Measurements from ENCODE around the gene APOL1.
"Not testable (repeated sequence)": the region's sequence is repeated elsewhere in the genome, so short reads cannot be mapped to it uniquely, and the experiment has no call there.

The APOL1 gene

DNA sequence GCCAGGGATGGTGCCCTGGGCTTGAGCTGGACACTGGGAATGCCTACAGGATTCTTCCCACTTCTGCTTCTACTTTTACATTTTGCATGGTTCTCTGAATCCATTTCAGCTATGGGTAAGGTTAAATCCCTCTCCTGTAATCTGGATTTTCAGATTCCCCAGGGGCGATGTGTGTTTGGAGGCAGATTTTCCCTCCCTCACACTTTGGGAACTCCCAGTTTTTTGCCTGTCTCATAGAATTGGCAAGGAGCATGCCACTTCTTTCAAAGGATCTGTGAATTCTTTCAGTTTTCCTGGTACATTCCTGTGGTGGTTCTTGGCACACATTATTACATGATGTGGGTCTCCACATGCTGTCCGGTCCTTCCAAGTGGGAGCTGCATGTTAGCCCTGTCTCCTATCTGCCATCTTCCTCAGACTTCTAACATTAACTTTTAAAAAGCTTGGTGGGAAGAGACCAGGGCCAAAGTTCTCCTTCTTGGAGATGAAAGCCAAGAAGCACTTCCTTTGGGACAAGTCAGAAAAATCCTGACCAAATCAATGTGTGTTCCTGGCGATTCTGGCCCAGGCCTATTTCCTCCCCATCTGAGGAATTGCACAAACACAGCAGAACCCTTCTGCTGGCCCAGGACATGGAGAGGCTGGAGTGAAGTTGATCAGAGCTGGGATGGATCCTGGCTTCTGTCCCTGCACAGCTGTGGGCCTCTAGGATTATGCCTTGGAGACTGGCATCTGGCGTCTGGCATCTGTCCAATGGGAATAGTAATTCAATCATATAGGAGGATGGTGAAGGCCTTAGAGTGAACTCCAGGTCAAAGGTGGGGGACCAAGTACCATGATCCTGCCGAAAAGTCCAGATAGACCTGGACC lies 8.2 kb upstream of the APOL1 start:
- in situ Hi-C loops (cut with MboI; ENCODE audit: low sequenced_read_pairs) = no loop called here

DNA sequence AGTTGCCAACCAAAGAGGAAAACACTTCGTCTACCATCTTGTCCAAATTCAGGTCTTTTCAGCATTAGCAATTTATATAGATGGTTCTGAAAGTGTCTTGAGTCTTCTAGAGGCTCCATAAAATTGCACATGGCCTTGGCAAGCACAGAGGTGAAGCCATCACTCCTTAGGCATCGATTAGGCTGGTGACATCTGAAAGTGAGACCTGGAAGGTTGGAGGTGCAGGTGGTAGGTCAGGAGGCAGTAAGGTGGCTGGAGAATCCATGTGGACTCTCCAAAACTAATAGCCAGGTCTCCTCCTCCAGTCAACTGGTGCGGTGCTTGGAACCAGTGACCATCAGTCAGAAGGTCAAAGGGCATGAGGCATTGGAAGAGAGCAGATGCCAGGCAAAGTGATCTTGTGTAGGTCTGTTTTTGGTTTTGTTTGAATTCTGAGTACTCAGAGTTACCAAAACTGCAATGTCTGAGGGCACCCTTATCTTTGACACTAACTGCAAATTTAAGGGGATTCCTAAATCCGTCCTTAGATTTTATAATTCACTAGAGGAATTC lies 7.1 kb upstream of the APOL1 start:
- in situ Hi-C loops (cut with MboI; ENCODE audit: low sequenced_read_pairs) = no loop called here

DNA sequence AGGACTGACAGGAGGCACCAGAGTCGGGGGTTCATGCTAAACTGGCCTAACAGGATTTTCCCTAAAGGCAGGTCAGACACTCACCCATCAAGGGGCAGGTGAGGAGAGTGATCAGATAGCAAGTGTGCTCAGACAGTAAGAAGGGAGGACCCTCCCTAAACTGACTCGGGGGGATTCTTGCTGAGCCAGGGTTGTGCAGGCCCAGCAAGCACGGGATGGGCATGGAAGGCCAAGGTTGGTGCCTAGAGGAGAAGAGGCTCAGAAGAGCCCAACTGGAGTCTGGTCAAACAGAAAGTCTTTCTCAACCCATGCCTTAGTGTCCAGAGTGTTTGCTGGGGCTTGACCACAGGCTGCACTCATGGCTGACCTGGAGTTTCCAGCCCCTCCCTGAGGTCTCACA lies 6.2 kb upstream of the APOL1 start:
- in situ Hi-C loops (cut with MboI; ENCODE audit: low sequenced_read_pairs) = no loop called here

DNA sequence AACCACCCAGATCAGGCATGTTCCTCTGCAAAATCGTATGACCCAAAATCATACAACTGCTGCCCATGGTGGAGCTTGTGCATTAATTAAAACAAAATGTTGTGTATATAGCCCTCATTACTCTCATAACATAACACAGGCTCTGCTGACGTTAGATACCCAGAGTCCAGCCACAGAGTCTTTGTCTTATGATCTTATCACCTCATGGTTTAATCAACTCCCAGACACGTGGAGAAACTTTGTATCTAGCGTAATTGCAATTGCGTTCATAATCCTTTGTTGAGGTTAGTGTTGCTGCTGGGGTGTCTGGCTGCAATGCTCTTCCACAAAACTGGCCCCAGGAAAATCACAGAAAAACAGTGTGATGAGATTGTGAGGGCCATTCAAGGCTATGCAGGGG lies 5.0 kb upstream of the APOL1 start:
- in situ Hi-C loops (cut with MboI; ENCODE audit: low sequenced_read_pairs) = no loop called here

DNA sequence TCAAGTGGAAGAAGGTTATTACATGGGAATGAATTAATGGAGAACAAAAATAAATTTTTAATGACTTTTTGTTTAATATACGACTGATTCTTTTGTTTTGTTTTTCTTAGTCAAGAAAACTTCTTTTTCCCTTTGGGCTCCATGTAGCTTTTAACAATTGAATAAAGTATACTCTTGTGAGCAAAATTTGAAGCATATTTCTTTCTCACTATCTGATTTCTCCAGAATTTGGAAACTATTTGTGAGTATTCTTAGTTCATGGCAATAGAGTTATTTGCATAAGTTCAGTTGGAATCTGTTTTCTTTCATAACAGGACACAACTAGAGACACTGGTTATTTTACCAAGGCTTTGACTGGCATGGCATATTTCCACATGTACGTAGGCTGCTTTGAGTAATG lies 3.8 kb upstream of the APOL1 start:
- in situ Hi-C loops (cut with MboI; ENCODE audit: low sequenced_read_pairs) = no loop called here

DNA sequence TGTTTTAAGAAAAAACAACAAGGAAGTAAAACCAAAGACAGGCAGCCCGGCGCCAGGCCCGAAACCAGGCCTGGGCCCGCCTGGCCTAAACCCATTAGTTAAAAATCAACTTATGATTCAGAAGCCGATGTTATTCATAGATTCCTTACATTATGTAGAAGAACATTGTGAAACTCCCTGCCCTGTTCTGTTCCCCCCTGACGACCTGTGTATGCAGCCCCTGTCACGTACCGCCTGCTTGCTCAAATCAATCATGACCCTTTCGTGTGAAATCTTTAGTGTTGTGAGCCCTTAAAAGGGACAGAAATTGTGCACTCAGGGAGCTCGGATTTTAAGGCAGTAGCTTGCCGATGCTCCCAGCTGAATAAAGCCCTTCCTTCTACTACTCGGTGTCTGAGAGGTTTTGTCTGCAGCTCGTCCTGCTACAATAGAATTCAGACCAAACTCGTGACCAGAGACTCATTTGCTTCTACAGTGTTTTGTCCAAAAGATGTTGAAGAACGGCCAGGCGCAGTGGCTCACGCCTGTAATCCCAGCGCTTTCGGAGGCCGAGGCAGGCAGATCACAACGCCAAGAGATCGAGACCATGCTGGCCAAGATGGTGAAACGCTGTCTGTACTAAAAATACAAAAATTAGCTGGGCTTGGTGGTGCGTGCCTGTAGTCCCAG lies 2.5 kb upstream of the APOL1 start:
- in situ Hi-C loops (cut with MboI; ENCODE audit: low sequenced_read_pairs) = not testable (repeated sequence)

DNA sequence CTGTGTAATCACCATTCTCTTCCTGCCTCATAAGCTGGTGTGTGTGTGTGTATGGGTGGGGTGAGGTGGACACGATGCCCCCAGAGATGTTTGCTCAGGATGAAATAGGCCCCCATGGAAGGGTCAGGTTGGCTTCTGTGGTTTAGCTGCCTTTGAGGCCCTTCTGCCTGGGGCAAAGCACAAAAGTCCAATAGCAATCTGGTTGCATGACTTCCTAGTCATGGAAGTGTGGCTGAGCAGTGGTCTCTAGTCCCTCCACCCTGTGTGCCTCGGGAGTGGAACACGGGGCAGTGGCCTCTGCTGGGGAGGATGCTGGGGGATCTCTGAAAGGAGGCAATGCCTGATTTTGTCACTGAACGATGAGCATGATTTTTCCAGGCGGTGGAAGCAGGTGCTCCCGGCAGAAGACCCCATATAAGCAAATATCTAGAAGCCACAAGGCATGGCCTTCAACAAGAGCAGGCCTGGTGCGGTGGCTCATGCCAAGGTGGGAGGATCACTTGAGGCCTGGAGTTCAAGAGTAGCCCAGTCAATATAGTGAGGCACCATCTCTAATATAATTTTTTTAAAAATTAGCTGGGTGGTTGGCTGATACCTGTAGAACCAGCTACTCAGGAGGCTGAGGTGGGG lies 839 bp upstream of the APOL1 start:
- in situ Hi-C loops (cut with MboI; ENCODE audit: low sequenced_read_pairs) = not testable (repeated sequence)

DNA sequence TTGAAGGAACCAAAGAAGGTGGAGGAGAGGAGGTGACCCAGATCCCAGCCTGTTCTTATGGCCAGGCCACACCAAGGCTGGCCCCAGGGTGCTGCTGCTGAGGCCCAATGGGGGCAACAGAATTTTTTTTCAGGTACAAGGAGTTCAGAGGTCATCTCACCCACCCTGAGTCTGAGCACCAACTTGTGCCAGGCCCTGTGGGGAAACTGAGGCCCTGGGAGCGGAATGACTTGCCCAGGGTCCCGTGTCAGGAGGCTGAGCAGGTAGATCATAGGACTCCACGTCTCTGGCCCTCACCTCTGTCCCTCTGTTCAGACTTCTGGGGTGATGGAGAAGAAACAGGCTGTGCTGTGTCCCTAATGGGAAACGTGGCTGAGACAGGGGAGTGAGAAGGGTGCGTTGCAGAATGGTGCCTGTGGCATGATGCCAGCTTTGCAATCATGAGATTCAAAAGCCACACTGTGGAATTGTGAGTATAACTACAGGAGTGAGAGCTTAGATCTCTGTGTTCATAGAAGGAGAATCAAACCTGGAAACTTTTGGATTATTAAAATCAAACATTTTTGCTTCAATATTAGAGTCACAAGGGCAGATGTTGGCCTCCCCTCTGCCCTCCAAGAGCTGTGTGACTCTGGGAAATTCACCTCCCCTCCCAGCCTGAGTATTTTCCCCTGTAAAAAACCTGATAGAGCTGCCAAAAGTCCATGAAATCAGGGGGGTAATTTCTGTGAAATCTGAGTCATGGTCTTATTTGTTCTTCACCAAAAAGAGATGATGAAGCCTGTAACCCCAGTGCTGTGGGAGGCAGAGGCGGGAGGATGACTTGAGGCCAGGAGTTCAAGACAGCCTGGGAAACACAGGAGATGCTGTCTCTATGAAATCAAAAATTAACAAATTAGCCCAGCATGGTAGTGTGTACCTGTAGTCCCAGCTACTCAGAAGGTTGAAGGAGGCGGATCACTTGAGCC lies 874 bp downstream of the APOL1 start:
- in situ Hi-C loops (cut with MboI; ENCODE audit: low sequenced_read_pairs) = no loop called here

DNA sequence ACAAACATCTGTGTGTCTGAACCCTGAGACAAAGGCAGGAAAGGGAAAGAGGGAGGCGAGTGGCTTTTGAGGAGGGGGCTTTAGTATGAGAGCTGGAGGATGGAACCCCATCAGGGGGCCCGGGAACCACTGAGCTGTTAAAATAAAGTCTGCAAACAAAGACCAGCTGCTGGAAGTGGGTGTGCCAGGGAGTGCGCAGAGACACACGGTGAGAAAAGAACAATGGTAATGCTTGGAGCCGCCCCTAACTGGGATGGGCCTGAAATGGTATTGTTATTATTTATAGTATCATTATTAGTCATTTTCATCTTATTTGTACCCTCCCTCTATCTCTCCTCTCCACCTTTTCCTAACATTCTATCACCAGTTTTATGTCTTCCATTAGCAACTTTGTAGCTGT lies 2.6 kb downstream of the APOL1 start:
- in situ Hi-C loops (cut with MboI; ENCODE audit: low sequenced_read_pairs) = not testable (repeated sequence)

DNA sequence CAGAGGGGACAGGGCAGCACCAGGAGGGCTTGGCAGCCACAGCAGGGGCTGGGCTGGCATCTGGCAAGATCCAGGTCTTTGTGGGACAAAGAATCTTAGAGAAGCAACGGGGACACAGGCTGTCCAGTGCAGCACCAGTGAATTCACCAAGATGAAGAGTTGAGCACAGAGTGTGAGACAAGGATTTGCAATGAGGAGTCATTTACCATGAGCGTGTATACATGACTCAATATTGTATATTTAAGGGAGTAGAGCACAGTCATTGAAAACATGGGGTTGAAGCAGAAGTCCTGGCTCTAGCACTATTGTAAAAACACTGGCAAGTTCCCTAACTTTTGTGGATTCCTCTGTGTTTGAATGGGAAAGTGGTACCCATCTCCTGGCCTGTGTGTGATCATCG lies 3.5 kb downstream of the APOL1 start:
- in situ Hi-C loops (cut with MboI; ENCODE audit: low sequenced_read_pairs) = no loop called here

DNA sequence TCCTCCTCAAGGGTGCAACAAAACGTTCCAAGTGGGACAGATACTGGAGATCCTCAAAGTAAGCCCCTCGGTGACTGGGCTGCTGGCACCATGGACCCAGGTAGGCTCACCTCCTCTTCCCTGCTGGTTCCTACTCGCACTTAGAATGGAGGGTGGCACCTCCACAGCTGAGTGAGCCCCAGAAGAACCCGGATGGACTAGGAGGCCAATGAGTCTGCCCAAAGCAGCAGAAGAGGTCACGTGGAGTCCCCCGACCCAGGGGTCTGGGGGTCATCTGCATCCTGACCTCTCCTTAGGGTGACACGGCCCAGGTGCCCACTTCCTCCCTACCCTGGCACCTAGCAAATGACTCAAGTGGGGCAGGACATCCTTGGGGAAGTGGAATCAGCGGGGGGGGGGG lies 4.4 kb downstream of the APOL1 start:
- in situ Hi-C loops (cut with MboI; ENCODE audit: low sequenced_read_pairs) = no loop called here

DNA sequence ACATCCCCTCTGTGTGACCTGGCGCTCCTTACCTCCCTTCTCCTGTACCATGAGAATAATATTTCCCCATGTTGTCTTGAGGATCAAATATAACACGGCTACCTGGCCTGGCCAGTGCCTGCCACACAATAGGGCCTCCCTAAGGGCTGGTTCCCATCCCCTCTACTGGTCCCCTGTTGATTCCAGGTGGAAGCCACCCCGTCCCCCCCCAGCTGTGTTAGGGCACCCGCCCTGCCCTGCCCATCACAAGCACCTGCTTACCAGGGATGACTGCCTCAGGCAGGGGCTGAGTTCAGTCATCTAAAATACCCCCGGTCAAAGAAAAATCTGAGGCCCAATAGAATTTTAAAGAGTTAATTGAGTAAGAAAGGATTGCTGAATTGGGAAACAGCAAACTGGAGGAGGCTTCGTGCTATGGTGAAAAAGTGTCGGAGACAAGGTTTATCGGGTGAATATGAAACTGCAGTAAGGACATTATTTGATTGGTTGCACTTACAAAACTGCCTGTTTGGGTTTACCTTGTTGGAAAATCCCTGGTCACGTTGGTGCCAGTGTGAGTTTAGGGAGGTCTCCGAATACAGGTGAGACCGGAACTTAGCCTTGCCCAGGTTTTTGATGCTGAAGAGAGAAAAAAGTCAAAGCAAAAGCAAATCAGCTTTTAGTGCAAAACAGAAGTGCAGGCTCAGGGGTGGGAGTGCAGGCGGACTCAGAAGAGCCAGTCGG lies 5.2 kb downstream of the APOL1 start:
- in situ Hi-C loops (cut with MboI; ENCODE audit: low sequenced_read_pairs) = no loop called here

DNA sequence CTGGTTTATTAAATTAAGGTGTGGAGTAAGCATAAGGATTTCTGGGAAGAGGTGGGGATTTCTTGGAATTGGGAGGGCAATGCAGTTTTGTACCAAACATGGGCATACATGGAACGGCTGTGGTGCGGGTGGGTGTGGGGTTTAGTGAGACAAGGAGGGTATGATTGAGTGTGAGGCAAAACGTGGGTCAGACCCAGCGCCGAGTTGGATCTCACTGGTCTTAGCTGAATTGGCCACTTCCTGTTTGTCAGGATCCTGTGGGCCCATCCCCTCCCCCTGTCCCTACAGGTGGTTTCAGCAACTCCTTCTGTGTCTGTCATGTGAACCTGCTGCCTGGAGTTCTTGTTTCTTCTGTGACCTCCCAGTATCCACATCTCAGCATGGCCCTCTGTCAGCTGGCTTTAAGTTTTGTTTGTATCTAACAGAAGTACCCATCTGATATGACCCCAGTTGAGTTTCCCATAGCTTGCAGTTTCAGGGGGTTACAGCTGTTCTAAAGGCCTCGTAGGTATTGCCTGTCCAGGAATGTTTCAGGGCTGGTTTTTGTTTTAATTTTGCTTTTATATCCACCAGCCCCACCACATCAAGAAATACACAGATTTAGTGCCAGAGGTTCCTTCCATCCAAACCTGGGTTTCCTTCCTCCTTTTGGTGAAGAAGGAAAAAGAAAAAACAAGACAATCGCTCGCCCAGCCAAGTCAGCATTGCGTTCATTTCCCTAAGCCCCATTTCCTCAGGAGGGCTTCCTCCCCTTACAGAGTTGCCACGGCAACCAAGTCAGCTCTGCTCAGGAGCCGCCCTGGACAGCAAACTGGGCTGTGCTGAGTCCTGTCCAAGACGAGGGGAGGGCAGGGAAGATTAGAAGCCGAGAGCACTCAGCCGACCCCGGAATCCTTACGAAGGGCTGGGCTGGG lies 6.0 kb downstream of the APOL1 start:
- in situ Hi-C loops (cut with MboI; ENCODE audit: low sequenced_read_pairs) = no loop called here

DNA sequence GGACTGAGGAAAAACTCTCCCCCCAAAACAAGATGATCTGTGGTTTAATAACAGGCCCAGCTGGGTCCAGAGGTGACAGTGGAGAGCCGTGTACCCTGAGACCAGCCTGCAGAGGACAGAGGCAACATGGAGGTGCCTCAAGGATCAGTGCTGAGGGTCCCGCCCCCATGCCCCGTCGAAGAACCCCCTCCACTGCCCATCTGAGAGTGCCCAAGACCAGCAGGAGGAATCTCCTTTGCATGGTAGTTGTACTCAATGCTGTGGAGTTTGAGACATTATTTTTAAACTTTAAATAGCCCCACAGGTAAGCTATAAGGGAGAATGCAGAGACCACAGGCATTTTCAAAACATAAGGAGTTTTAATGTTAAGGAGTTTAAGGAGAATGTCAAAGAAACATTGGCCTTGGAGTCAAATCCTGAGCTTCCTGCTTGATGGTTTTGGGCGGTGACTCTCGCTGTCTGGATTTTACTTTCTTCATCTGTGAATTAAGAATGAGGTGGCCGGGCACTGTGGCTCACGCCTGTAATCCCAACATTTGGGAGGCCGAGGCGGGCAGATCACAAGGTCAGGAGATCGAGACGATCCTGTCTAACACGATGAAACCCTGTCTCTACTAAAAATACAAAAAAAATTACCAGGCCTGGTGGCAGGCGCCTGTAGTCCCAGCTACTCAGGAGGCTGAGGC lies 6.8 kb downstream of the APOL1 start:
- in situ Hi-C loops (cut with MboI; ENCODE audit: low sequenced_read_pairs) = no loop called here

DNA sequence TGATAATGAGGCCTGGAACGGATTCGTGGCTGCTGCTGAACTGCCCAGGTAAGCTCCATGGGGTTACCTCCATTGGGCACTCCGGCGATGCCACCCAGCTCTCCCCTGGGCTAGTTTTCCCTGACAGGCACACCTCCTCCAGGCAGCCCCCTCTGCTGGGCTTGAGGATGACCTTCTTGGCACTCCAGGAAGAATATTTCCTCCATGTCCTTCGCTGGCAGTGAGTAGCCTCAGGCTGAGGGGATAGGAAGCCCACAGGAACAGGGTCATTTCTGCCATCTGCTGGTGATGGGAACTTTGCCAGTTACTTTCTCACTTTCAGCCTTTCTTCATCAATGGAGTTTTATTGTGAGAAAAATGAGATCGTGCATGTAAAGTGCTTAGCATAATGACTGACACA lies 8.7 kb downstream of the APOL1 start:
- in situ Hi-C loops (cut with MboI; ENCODE audit: low sequenced_read_pairs) = not testable (repeated sequence)

DNA sequence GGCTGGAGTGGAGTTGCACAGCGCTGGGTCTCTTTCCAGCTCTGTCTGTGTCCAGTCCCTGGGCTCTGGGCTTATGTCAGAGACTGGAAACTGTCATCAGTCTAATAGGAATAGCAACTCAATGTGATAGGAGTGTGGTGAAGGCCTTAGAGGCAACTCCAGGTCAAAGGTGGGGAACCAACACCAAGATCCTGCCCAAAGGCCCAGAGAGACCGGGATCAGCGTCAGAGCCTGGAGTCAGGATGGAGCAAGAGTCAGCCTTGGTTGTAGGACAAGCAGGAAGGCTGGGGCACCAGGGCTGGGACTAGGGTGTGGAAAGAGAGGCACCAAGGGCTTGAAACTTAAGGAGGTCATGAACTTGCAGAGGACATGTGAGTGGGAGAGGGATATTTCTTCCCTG lies 9.4 kb downstream of the APOL1 start:
- in situ Hi-C loops (cut with MboI; ENCODE audit: low sequenced_read_pairs) = not testable (repeated sequence)

DNA sequence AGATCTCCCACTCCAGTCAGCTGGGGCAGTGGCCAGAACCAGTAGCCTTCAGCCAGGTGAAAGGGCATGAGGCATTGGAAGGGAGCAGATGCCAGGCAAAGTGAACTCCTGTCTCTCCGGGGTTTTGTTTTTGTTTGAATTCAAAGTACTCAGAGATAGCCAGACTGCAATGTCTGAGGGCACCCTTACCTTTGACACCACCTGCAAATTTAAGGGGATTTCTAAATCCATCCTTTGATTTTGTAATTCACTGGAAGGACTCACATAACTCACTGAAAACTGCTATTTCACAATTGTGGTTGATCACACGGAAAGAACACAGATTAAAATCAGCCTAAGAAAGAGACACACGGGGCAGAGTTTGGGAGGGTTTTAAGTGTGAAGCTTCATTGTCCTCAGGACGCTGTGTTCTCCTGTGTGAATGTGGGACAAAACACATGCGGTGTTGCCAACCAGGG lies 10.3 kb downstream of the APOL1 start:
- in situ Hi-C loops (cut with MboI; ENCODE audit: low sequenced_read_pairs) = not testable (repeated sequence)

All from HL-60/S4 treated with retinoic acid at 250 ng/mL for 4 days and 3 days (cell line).